ENCODE data around the gene BIRC7. TPM values are rescaled to one million over a fixed set of nuclear protein-coding genes. Genes with fewer than 3 reads are reported as not detected.
A peak's percentile ranks its signal among the peaks of the same experiment; 100 is the strongest.

Gene BIRC7
- total RNA-seq, 1 donor from 2014 or later: not detected

- TF ChIP-seq CTCF (IDR thresholded peaks at IDR 0.05; ENCODE audit: partially characterized antibody, unreplicated experiment): no peak
- no peaks in the 10 kb centered on the region for H3K36me3 Mint-ChIP-seq (ENCODE audit: unreplicated experiment)
- DNase-seq: peak; percentile 15
- peaks cover 8% of the 10 kb centered on the region for H3K4me1 Mint-ChIP-seq (ENCODE audit: low read depth, unreplicated experiment)
- H3K27ac Mint-ChIP-seq (ENCODE audit: unreplicated experiment): no peak overlapping the region
- peaks cover 10% of the 10 kb centered on the region for H3K9me3 Mint-ChIP-seq (ENCODE audit: unreplicated experiment)
- no peak overlapping the region for H3K4me3 Mint-ChIP-seq (ENCODE audit: unreplicated experiment)
- peaks cover 25% of the 10 kb centered on the region for H3K27me3 Mint-ChIP-seq (ENCODE audit: unreplicated experiment)
These were observed 5.6 kb downstream of the BIRC7 start for GRCh38 chr20:63241272-63241671.

GRCh38 chr20:63242736-63243135 lies 7.0 kb downstream of the BIRC7 start:
- H3K4me3 Mint-ChIP-seq (ENCODE audit: unreplicated experiment): no peak overlapping the region
- no peaks in the 10 kb centered on the region for H3K36me3 Mint-ChIP-seq (ENCODE audit: unreplicated experiment)
- TF ChIP-seq CTCF (IDR thresholded peaks at IDR 0.05; ENCODE audit: partially characterized antibody, unreplicated experiment): no peak
- peak; percentile 19 for DNase-seq
- H3K27ac Mint-ChIP-seq (ENCODE audit: unreplicated experiment): no peak overlapping the region
- H3K4me1 Mint-ChIP-seq (ENCODE audit: low read depth, unreplicated experiment): peaks cover 8% of the 10 kb centered on the region
- peaks cover 7% of the 10 kb centered on the region for H3K9me3 Mint-ChIP-seq (ENCODE audit: unreplicated experiment)
- H3K27me3 Mint-ChIP-seq (ENCODE audit: unreplicated experiment): peaks cover 16% of the 10 kb centered on the region

DNA sequence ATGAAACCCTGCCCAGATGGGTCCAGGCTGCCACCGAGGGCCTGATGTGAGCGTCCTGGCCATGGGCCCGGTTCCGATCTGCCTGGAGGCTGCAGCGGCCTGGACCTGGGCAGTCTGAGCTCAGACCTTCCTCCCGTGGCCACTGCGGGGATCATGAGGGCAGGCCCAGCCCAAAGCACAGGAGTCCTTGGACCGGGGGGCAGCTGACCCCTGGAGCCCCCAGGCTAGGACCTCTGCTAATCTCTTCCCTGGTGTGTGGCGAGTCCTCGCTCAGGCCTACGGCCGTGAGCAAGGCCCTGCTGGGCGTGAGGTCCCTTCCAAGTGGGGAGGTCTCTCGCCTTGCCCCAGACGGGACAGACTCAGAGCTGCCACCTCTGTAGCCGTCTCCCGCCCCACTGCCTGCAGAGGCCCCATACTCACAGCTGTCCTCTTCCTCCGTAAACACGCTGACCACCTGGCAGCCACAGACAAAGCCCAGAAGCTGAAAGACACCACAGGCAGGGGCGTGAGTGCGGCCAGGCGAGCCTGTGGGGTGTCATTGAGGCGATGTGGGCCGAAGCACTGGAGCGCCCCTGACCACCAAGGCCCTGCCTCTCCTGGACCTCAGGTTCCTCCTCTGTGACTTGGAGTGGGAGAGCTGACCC lies 8.0 kb downstream of the BIRC7 start:
- TF ChIP-seq CTCF (IDR thresholded peaks at IDR 0.05; ENCODE audit: partially characterized antibody, unreplicated experiment): no peak
- Mint-ChIP-seq H3K4me1 (ENCODE audit: low read depth, unreplicated experiment) (peaks cover 13% of the 10 kb centered on the region), H3K27me3 (ENCODE audit: unreplicated experiment) (peaks cover 15% of the 10 kb centered on the region), H3K36me3 (ENCODE audit: unreplicated experiment) (no peaks in the 10 kb centered on the region), H3K4me3 (ENCODE audit: unreplicated experiment) (no peak overlapping the region), H3K27ac (ENCODE audit: unreplicated experiment) (no peak overlapping the region), H3K9me3 (ENCODE audit: unreplicated experiment) (peaks cover 7% of the 10 kb centered on the region)
- peak; percentile 17 for DNase-seq

- H3K4me3 Mint-ChIP-seq (ENCODE audit: unreplicated experiment): no peak overlapping the region
- peaks cover 14% of the 10 kb centered on the region for H3K27me3 Mint-ChIP-seq (ENCODE audit: unreplicated experiment)
- H3K4me1 Mint-ChIP-seq (ENCODE audit: low read depth, unreplicated experiment): peaks cover 20% of the 10 kb centered on the region
- peaks cover 7% of the 10 kb centered on the region for H3K9me3 Mint-ChIP-seq (ENCODE audit: unreplicated experiment)
- no peaks in the 10 kb centered on the region for H3K36me3 Mint-ChIP-seq (ENCODE audit: unreplicated experiment)
- TF ChIP-seq CTCF (IDR thresholded peaks at IDR 0.05; ENCODE audit: partially characterized antibody, unreplicated experiment): no peak
- no peak overlapping the region for H3K27ac Mint-ChIP-seq (ENCODE audit: unreplicated experiment)
- no peak for DNase-seq
These were observed 8.8 kb downstream of the BIRC7 start for GRCh38 chr20:63244468-63244867.

- H3K27me3 Mint-ChIP-seq (ENCODE audit: unreplicated experiment): peaks cover 9% of the 10 kb centered on the region
- H3K4me1 Mint-ChIP-seq (ENCODE audit: low read depth, unreplicated experiment): peaks cover 26% of the 10 kb centered on the region
- no peak overlapping the region for H3K4me3 Mint-ChIP-seq (ENCODE audit: unreplicated experiment)
- DNase-seq: no peak
- peaks cover 6% of the 10 kb centered on the region for H3K9me3 Mint-ChIP-seq (ENCODE audit: unreplicated experiment)
- no peak overlapping the region for H3K27ac Mint-ChIP-seq (ENCODE audit: unreplicated experiment)
- no peaks in the 10 kb centered on the region for H3K36me3 Mint-ChIP-seq (ENCODE audit: unreplicated experiment)
- TF ChIP-seq CTCF (IDR thresholded peaks at IDR 0.05; ENCODE audit: partially characterized antibody, unreplicated experiment): no peak
These were observed 11.0 kb downstream of the BIRC7 start for GRCh38 chr20:63246490-63247288.

All from glutamatergic neuron (in vitro differentiated cells).